HepG2 (cell line): ENCODE data around the gene FGF19. TPM values are rescaled to one million over a fixed set of nuclear protein-coding genes. Genes with fewer than 3 reads are reported as not detected.

ENCODE experiments used
- ATF7-NPFF ChIP-seq: sonication (generic); formaldehyde crosslinking; IDR thresholded peaks from 2 replicates; pipeline ENCODE4 v1.8.1; 2023; ENCODE audit warnings: mild to moderate bottlenecking, low read depth, missing genetic modification reagents, moderate library complexity
- DR1 ChIP-seq: sonication (generic); formaldehyde crosslinking; IDR thresholded peaks from 2 replicates; pipeline ENCODE4 v1.8.0; 2021; ENCODE audit warnings: mild to moderate bottlenecking, missing genetic modification reagents, inconsistent platforms
- GATAD1 ChIP-seq: IDR thresholded peaks from 2 replicates; pipeline ENCODE4 v1.6.1; 2016; ENCODE audit warnings: missing genetic modification reagents, missing compliant biosample characterization
- HNF4A ChIP-seq: sonication (generic); formaldehyde crosslinking; IDR thresholded peaks from 2 replicates; pipeline ENCODE4 v1.4.0; 2020; ENCODE audit warnings: missing genetic modification reagents
- HNRNPL ChIP-seq: fragments of 200-400 bp; formaldehyde crosslinking; IDR thresholded peaks from 2 replicates; pipeline ENCODE4 v1.6.1; 2017; ENCODE audit warnings: mild to moderate bottlenecking, low read depth, low read length
- JDP2 ChIP-seq: sonication (generic); formaldehyde crosslinking; IDR thresholded peaks from 2 replicates; pipeline ENCODE4 v1.8.1; 2022; ENCODE audit warnings: missing genetic modification reagents, borderline replicate concordance
- KAT7 ChIP-seq: IDR thresholded peaks from 2 replicates; pipeline ENCODE4 v1.6.1; 2018; ENCODE audit warnings: borderline replicate concordance, missing compliant biosample characterization
- KDM3A ChIP-seq: IDR thresholded peaks from 2 replicates; pipeline ENCODE4 v1.6.1; 2018; ENCODE audit warnings: low read depth, missing compliant biosample characterization
- NFKB2 ChIP-seq: sonication (generic); formaldehyde crosslinking; IDR thresholded peaks from 2 replicates; pipeline ENCODE4 v1.4.0; 2020; ENCODE audit warnings: missing genetic modification reagents, borderline replicate concordance
- POLR2AphosphoS5 ChIP-seq: IDR thresholded peaks from 2 replicates; pipeline ENCODE4 v1.6.1; 2012; ENCODE audit warnings: low read depth, low read length
- RARA ChIP-seq: IDR thresholded peaks from 2 replicates; pipeline ENCODE4 v1.6.1; 2016; ENCODE audit warnings: missing genetic modification reagents, missing compliant biosample characterization
- RXRB ChIP-seq: IDR thresholded peaks from 2 replicates; pipeline ENCODE4 v1.6.1; 2016; ENCODE audit warnings: borderline replicate concordance, missing genetic modification reagents, missing compliant biosample characterization
- SOX5 ChIP-seq: IDR thresholded peaks from 2 replicates; pipeline ENCODE4 v1.6.1; 2016; ENCODE audit warnings: borderline replicate concordance
- SOX6 ChIP-seq, 2 experiments: fragments of 450-650 bp in 1 of 2; sonication (generic) in 1 of 2; formaldehyde crosslinking in 1 of 2; IDR thresholded peaks; 2 replicates each; pipeline versions ENCODE4 v1.4.0 to v1.6.1; 2017 to 2020; ENCODE audit warnings: antibody characterized with exemption in 1 of 2, mild to moderate bottlenecking in 1 of 2, missing genetic modification reagents in 1 of 2
- SP5 ChIP-seq: IDR thresholded peaks from 2 replicates; pipeline ENCODE4 v1.6.1; 2016; ENCODE audit warnings: low read depth, borderline replicate concordance
- ZNF232 ChIP-seq: sonication (generic); formaldehyde crosslinking; IDR thresholded peaks from 2 replicates; pipeline ENCODE4 v1.4.0; 2020; ENCODE audit warnings: missing genetic modification reagents, borderline replicate concordance
- ZNF263 ChIP-seq: sonication (generic); formaldehyde crosslinking; IDR thresholded peaks from 2 replicates; pipeline ENCODE4 v1.4.0; 2020; ENCODE audit warnings: missing genetic modification reagents
- ZNF501 ChIP-seq: sonication (generic); formaldehyde crosslinking; IDR thresholded peaks from 2 replicates; pipeline ENCODE4 v1.5.1; 2020; ENCODE audit warnings: mild to moderate bottlenecking, moderate library complexity, missing genetic modification reagents
- ZNF761 ChIP-seq: sonication (generic); formaldehyde crosslinking; conservative IDR thresholded peaks from 2 replicates; pipeline ENCODE4 v1.4.0; 2020; ENCODE audit warnings: mild to moderate bottlenecking, missing genetic modification reagents
- ZSCAN21 ChIP-seq: sonication (generic); formaldehyde crosslinking; IDR thresholded peaks from 2 replicates; pipeline ENCODE4 v1.8.0; 2022; ENCODE audit warnings: mild to moderate bottlenecking, missing genetic modification reagents, moderate library complexity, borderline replicate concordance
- ZSCAN25 ChIP-seq: sonication (generic); formaldehyde crosslinking; IDR thresholded peaks from 2 replicates; pipeline ENCODE4 v1.8.0; 2022; ENCODE audit warnings: mild to moderate bottlenecking, missing genetic modification reagents
- polyA plus RNA-seq, 8 experiments: library from polyadenylated mRNA; depleted of rRNA in 3 of 8; stranded (reverse) in 7 of 8; unstranded in 1 of 8; fragments of >200 nt; fragmentation: Illumina TruSeq in 4 of 8; extraction: Trizol in 4 of 8; gene quantifications; 2 replicates each; pipeline versions ENCODE4 v1.2.1 to v1.2.3, GENCODE V29; 2011 to 2016; ENCODE audit warnings: low read depth in 4 of 8, missing spikeins in 1 of 8, mixed read lengths in 1 of 8; ENCODE audit not compliant: insufficient read depth in 1 of 8
- total RNA-seq, 5 experiments: library from RNA; depleted of rRNA; stranded (reverse); fragments of >200 nt; fragmentation: Illumina TruSeq; extraction: Trizol; gene quantifications; 2 replicates each; pipeline ENCODE4 v1.2.3, GENCODE V29; 2016; ENCODE audit warnings: low read depth in 1 of 5
- TF ChIP-seq, protein P1 (sequence below): sonication (generic); formaldehyde crosslinking; IDR thresholded peaks from 2 replicates; pipeline ENCODE4 v1.4.0; 2020; ENCODE audit warnings: missing genetic modification reagents, borderline replicate concordance
- TF ChIP-seq, protein P2 (sequence below): sonication (generic); formaldehyde crosslinking; IDR thresholded peaks from 2 replicates; pipeline ENCODE4 v1.5.0; 2020; ENCODE audit warnings: mild to moderate bottlenecking, missing genetic modification reagents, borderline replicate concordance
- TF ChIP-seq, protein P3 (sequence below): sonication (generic); formaldehyde crosslinking; IDR thresholded peaks from 2 replicates; pipeline ENCODE4 v1.5.0; 2020; ENCODE audit warnings: missing genetic modification reagents, mild to moderate bottlenecking, borderline replicate concordance

The FGF19 gene
- total and polyA plus RNA-seq, 2 of the 13 experiments (the other 11 are each of a cell fraction or from before 2014, with no cell fraction given), result 0.07 TPM; not detected in 1

DNA sequence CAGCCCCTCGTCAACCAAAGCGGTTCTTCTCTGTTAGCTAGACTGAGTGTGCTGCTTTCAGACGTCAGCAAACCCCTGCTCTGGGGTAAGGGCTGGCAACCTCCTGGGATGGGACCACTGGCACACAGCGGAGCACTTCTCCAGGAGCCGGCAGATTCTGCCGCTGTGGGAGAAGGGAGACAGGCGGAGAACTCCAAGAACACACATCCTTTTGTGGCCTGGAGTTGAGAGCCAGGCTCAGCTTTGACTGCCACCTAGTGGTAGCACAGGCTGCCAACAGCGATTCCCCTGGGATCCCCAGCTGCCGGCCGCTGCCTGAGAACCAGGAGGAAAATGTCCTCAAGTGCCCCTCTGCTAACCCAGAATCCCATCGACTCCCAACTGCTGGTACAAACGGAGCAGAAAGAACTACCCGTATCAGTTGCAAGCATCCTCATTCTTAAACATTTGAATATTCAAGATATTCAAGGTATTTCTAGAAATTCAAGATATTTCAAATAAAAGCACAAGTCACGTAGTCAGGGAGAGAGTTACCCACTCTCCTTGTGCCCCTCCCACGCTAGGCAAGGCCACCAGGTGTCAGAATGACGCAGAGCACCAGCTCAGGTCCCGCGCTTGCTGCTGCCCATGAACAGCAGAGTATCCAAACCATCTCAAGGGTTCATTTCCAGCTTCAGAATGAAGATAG is 33.5 kb downstream of the FGF19 start (continued):
- TF ChIP-seq, protein P1, sequence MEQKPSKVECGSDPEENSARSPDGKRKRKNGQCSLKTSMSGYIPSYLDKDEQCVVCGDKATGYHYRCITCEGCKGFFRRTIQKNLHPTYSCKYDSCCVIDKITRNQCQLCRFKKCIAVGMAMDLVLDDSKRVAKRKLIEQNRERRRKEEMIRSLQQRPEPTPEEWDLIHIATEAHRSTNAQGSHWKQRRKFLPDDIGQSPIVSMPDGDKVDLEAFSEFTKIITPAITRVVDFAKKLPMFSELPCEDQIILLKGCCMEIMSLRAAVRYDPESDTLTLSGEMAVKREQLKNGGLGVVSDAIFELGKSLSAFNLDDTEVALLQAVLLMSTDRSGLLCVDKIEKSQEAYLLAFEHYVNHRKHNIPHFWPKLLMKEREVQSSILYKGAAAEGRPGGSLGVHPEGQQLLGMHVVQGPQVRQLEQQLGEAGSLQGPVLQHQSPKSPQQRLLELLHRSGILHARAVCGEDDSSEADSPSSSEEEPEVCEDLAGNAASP, result peak; percentile 88; the same call in 1 of the 2 replicates
- peak; percentile 46; the same call in 1 of the 2 replicates for TF ChIP-seq ZNF232 (CRISPR knock-in tag)
- TF ChIP-seq, protein P2, sequence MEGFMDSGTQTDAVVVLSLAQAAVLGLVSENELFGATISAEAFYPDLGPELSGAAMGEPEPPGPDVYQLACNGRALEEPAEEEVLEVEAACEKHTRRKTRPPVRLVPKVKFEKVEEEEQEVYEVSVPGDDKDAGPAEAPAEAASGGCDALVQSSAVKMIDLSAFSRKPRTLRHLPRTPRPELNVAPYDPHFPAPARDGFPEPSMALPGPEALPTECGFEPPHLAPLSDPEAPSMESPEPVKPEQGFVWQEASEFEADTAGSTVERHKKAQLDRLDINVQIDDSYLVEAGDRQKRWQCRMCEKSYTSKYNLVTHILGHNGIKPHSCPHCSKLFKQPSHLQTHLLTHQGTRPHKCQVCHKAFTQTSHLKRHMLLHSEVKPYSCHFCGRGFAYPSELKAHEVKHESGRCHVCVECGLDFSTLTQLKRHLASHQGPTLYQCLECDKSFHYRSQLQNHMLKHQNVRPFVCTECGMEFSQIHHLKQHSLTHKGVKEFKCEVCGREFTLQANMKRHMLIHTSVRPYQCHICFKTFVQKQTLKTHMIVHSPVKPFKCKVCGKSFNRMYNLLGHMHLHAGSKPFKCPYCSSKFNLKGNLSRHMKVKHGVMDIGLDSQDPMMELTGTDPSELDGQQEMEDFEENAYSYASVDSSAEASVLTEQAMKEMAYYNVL, result peak; percentile 21; the same call in 1 of the 2 replicates
- TF ChIP-seq, protein P3, sequence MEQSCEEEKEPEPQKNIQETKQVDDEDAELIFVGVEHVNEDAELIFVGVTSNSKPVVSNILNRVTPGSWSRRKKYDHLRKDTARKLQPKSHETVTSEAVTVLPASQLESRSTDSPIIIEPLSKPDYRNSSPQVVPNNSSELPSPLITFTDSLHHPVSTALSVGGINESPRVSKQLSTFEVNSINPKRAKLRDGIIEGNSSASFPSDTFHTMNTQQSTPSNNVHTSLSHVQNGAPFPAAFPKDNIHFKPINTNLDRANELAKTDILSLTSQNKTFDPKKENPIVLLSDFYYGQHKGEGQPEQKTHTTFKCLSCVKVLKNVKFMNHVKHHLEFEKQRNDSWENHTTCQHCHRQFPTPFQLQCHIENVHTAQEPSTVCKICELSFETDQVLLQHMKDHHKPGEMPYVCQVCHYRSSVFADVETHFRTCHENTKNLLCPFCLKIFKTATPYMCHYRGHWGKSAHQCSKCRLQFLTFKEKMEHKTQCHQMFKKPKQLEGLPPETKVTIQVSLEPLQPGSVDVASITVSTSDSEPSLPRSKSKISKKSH (CRISPR knock-in tag), result no peak
- TF ChIP-seq ZNF761 (CRISPR knock-in tag), result no peak
- no peak for TF ChIP-seq SOX6 (IDR thresholded peaks at IDR 0.05)
- TF ChIP-seq SOX6 (CRISPR knock-in tag; IDR thresholded peaks at IDR 0.05), result peak; percentile 55
- peak; percentile 59 for TF ChIP-seq RXRB (CRISPR knock-in tag)
- TF ChIP-seq DR1 (CRISPR knock-in tag), result peak; percentile 37; the same call in 1 of the 2 replicates
- TF ChIP-seq ZNF263 (CRISPR knock-in tag), result peak; percentile 58; the same call in 1 of the 2 replicates
- TF ChIP-seq HNF4A, result no peak
- no peak; the same call in 1 of the 2 replicates for TF ChIP-seq KAT7 (CRISPR knock-in tag)
- peak; percentile 42; the same call in 1 of the 2 replicates for TF ChIP-seq RARA (CRISPR knock-in tag)
- TF ChIP-seq HNRNPL, result no peak
- peak; percentile 47; the same call in 1 of the 2 replicates for TF ChIP-seq ZSCAN25 (CRISPR knock-in tag)
- TF ChIP-seq SOX5 (CRISPR knock-in tag), result 0 out of 2 replicates have a peak, but pooled peaks have one; percentile 25
- TF ChIP-seq POLR2AphosphoS5, result 0 out of 2 replicates have a peak, but pooled peaks have one; percentile 26
- TF ChIP-seq ZSCAN21, result no peak
- TF ChIP-seq NFKB2, result peak; percentile 40; the same call in 1 of the 2 replicates
- TF ChIP-seq ATF7-NPFF (CRISPR knock-in tag), result 0 out of 2 replicates have a peak, but pooled peaks have one; percentile 42
- TF ChIP-seq KDM3A (CRISPR knock-in tag), result peak; percentile 77; the same call in 1 of the 2 replicates
- peak; percentile 41; the same call in 1 of the 2 replicates for TF ChIP-seq GATAD1 (CRISPR knock-in tag)
- TF ChIP-seq JDP2, result no peak
- TF ChIP-seq SP5 (CRISPR knock-in tag), result peak; percentile 29; the same call in 1 of the 2 replicates
- TF ChIP-seq ZNF501 (CRISPR knock-in tag), result peak; percentile 73
